A172 (cell line): Measurements from ENCODE around the gene ZBTB26. TPM values are rescaled to one million over a fixed set of nuclear protein-coding genes. Genes with fewer than 3 reads are reported as not detected.
A peak's percentile ranks its signal among the peaks of the same experiment; 100 is the strongest.
"Not testable (repeated sequence)": the region's sequence is repeated elsewhere in the genome, so short reads cannot be mapped to it uniquely, and the experiment has no call there.

Source experiments
- DNase-seq: peaks from one replicate; pipeline ENCODE4 v3.0.0-alpha.2; 2015; ENCODE audit warnings: low spot score
- total RNA-seq: library from RNA; depleted of rRNA; stranded (reverse); fragments of >200 nt; shearing (Covaris generic); gene quantifications from 2 replicates; pipeline ENCODE4 v1.2.3, GENCODE V29; 2014; rRNA removed

Gene ZBTB26
- total RNA-seq, 1 experiment from 2014 or later = 10.2 TPM

DNA sequence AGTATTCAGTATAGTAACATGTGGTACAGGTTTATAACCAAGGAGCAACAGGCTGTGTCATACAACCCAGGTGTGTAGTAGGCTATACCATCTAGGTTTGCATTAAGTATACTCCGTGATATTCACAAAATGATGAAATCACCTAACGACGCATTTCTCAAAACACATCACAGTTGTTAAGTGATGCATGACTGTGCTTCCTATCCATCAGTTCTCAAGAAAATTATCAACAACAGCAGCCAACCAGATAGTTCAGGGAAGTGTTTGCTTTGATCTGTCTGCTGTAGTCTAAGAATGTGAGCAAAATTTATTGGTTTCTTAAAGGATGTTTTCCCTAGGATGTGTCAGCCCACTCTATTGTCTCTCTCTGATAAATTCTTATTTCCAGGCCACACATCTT is 7.4 kb downstream of the ZBTB26 start:
- DNase-seq = no peak

DNA sequence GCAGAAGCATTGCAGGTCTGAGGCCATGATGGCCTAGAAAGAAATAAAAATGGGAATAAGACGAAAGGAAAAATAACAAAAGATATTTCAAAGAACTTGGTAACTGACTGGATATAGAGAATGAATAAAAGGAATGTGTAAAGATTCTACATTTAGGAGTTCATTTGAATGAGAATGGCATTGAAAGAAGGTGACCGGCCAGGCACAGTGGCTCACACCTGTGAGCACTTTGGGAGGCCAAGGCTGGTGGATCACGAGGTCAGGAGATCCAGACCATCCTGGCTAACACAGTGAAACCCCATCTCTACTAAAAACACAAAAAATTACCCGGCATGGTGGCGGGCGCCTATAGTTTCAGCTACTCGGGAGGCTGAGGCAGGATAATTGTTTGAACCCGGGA is 8.6 kb downstream of the ZBTB26 start:
- no peak for DNase-seq

DNA sequence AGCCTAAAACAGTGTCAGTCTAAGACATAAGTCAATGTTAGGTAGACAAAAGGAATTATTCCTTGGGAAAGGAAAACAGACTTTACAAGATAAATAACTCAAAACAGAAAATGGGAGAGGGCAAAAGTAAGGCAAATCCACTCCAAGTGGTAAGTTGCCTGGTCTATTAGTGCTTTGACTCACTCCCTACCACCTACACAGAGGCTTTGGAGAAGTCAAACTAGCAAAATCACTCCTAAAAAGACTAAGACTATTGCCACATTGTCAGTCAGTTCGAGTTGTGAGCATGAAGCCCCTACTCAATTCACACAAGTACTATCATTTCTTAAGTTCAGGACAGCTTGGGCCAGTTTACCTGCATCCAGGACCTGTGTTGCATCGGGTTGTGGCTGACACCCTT is 13.0 kb downstream of the ZBTB26 start:
- DNase-seq = no peak

DNA sequence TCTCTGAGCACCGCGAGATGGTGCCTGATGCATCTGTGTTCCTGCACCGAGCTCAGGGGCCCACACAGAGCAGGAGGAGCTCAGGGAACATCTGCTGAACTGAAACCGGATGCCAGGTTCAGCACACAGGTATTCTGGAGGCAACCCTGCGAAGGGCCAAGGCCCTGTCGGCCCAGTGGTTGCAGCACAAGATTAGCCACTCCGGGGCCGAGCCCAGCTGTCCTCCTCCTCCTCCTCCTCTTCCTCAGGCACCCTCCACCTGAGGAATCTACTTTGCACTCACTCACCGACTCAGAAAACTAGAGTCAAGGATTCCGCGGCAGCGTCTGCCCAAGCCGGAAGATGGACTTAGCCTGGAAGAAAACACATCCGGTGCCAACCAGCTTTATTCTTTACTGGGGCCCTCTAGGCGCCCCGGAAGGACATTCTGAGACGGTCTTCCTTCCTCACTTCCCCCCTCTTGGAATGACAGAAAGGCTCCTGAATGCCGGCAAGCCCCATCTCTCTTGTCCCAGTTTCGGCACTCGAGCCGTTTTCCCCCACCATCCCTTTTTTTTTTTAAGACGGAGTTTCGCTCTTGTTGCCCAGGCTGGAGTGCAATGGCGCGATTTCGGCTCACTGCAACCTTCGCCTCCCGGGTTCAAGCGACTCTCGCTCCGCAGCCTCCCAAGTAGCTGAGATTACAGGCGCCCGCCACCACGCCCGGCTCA is 18.2 kb downstream of the ZBTB26 start, which contains the start of gene ZBTB6:
TSS of gene ZBTB6 (minus strand) at position 360 of the 710 bp plus-strand sequence. CDS start 1,251 bp downstream, outside the sequence.
- peak; percentile 92 for DNase-seq

DNA sequence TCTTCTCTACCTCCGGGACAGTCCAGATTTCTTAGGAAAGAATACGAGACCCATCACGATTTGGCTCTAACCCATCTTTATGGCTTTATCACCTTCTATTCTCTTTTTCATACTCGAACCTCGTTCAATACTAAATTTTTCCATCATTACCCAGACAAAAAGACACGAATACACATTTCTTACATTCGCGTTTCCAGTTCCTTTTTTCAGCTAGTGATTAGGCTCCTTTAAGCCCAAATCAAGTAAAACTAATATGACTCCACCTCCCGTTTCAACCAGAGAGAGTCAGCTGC is 18.7 kb downstream of the ZBTB26 start:
- no peak for DNase-seq

DNA sequence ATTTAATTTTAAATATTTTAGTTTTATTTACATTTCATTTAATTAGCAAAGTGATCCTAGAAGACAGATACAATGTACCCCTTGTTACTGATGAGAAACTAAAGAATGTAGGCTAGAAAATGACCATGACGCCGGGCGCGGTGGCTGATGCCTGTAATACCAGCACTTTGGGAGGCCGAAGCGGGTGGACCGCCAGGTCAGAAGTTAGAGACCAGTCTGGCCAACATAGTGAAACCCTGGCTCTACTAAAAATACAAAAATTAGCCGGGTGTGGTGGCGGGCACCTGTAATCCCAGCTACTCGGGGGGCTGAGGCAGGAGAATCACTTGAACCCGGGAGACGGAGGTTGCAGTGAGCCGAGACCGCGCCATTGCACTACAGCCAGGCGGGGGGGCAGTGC is 25.2 kb downstream of the ZBTB26 start:
- not testable (repeated sequence) for DNase-seq

DNA sequence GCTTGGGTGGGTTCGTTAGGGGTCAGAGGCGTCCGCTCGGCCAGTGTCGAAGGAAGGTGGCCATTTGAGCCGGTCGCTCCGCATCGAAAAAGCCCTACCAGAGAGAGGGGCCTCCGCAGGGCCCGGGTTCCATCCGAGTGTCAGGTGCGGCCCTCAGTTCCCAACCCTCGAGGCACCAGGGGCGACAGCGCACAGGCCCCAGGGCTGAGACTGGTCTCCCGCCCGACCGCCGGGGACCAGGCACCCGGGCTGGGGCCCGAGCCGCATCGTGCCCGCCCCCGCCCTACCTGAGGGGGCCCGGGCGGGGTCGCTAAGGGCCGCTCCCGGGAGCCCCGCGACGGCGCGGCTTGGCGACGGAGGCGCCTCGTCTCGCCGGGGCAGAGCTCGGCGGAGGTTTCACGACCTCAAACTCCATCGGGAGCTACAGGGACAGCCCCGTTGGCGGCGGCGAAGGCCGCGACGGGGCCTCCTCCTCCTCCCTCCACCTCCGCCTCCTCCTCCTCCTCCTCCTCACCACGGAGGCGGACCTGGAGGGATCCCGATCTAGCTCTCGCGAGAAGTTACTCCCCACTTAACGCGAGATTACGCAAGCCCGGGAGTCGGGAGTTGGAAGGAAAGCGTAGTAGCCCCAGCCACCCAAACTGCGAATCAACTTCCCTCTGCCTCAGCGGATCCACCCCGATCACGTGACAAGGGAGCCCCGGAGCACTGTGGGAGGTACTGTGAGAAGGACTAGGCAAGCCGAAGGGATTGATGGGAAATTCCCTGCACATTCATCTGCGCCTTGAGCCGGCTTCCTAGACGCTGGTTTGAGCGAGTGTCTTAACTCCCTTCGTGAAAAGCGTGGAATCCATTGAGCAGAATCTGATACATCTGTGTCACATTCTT is 26.2 kb downstream of the ZBTB26 start, which contains the start of gene RC3H2:
TSS of gene RC3H2 (minus strand) at position 537 of the 888 bp plus-strand sequence. CDS start 7,850 bp downstream, outside the sequence.
- peak; percentile 100 for DNase-seq

DNA sequence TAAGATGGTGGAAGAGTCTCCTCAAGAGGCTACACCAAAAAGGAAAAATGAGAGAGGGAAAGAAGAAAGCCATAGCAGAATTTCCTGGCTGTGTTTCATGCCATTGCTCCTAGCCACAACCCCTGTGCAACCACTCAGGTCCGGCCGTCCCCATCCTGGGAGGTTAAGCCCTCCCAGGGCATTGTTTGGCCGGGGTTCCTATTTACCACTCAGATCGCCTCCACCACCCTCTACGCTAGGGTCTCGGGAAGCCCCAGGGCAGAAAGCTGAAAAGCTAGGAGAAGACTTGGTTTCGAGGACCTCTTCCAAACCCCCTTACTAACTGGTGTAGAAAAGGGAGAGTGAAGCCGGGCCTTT is 26.9 kb downstream of the ZBTB26 start:
- peak; percentile 51 for DNase-seq

DNA sequence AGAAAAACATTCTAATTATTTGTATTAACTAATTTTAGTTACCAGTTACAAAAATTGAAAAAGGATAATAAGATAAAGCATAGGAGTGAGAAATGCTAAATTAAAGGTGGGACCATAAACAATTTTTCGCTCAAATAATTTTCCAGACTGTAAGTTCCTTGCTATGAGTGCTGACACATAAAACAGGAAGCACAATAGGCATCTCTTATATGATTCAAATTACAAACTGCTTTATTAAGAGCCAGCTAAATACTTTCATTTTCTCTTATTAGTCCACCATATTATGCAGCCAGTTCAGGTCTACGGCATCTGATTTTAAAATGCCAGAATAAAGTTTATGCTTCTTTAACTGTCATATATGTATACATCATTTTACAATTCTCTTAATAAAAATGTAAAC is 30.5 kb downstream of the ZBTB26 start:
- DNase-seq = no peak

DNA sequence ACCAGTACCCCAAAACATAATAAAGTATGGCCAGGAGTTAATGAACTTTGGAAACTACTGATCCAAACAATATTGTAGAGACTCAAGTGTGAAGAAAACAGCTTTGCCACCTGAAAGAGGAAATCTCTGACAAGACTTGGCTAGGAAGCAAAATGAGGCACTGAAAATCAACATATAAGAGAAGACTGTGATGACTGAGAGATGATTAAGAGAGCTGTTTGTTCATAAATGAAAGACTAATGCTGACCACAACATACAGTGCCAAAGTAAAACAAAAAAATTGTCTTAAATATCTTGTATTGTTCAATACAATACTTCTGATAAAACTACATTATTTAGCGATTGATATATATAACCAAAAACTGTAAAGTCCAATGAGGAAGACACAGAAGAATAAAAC is 33.3 kb downstream of the ZBTB26 start:
- no peak for DNase-seq

DNA sequence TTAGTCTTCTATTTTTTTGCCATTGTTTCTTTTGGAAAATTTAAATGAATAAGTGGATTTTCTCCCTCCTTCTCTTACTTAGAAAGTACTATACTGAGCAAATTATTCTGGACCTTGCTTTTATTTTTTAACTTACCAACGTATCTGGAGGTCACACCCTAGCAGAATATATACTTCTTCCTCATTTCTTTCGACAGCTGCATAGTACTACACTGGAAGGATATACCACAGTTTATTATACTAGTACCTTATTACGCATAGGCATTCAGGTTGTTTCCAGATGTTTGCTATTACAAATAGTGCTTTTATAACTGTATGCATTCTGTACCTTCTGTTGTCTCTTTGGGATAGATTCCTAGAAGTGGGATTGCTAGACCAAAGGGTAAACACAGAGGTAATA is 42.8 kb downstream of the ZBTB26 start:
- DNase-seq = no peak

DNA sequence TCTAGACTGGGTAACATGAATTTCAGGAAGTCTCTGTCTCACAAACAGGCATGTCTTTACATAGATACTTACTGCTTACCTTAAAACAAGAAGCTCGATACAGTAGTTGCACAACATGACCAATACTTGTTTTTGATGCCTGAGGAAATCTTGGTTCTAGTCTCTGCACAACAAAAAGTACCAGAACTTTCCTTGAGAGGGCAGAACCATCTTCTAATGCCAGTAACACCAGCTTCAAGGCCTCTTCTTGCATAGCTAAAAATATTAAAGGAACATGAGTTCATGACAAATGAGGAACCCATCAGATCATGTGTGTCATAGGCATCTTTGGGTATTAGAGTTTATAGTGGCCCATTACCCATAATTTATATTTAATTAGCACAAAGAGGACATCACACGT is 48.2 kb downstream of the ZBTB26 start:
- no peak for DNase-seq

DNA sequence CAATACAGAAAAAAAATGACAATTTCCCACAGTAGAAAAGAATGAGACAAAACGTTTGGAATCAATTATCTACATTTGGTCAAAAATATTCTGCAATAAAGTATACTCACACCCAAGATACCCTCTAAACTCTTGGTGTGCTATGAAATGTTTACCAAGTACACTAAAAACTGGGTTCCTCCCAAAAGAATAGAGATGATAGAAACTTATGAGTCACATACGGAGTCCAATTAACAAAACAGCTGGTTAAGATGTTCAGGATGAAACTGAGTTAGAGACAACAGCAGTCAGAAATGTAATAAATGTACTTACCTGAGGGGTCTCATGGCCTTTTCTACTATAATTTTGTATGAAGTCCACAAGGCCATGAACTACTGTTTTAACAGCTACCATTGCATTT is 51.9 kb downstream of the ZBTB26 start:
- DNase-seq = no peak

DNA sequence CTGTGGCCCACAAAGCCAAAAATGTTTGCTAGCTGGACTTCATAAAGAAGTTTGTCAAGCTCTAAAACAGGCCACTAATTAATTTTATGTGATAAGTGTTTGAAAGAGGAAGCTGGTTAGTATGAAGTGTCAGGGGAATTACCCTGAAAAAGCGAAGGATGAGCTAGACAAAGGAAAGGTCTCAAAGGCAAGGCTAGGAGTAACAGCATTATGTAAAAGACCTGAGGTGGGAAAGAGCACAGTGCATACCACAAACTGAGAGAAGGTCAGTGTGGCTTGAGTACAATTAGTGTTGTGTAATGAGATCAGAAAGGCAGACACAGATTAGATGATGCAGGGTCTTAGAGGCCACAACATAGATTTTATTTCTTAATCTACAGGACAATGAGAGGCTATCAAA is 55.8 kb downstream of the ZBTB26 start:
- no peak for DNase-seq

DNA sequence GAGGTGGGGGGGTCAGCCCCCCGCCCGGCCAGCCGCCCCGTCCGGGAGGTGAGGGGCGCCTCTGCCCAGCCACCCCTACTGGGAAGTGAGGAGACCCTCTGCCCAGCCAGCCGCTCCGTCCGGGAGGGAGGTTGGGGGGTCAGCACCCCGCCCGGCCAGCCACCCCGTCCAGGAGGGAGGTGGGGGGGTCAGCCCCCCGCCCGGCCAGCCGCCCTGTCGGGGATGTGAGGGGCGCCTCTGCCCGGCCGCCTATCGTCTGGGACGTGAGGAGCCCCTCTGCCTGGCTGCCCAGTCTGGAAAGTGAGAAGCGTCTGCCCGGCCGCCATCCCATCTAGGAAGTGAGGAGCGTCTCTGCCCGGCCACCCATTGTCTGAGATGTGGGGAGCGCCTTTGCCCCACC is 64.0 kb downstream of the ZBTB26 start:
- not testable (repeated sequence) for DNase-seq

DNA sequence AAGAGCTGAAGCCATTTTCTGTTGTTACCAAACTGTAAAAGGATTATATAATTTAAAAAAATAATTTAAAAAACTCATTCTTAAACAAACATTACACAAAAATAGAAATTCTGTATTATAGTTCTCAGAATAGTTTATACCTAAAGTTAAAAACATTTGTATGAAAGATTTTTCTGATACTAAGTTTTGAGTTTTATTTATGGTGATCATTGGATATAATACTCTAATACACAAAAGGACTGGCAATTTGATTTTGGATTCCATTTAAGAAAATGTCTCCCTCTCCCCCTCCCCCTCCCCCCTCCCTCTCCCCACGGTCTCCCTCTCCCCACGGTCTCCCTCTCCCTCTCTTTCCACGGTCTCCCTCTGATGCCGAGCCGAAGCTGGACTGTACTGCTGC is 65.2 kb downstream of the ZBTB26 start:
- DNase-seq = no peak

Other genes starting within 250 kb of the ZBTB26 start
- gene OR1L4, start 207.5 kb downstream of the ZBTB26 start, total RNA-seq = not detected in 2 replicates
- not detected in 2 replicates for gene OR1L6, start 189.2 kb downstream of the ZBTB26 start, total RNA-seq
- not detected in 2 replicates for gene OR5C1, start 142.6 kb downstream of the ZBTB26 start, total RNA-seq
- gene OR1K1, start 131.4 kb downstream of the ZBTB26 start, total RNA-seq = not detected in 2 replicates
- 51.6 and 54.3 TPM in 2 replicates for gene PDCL, start 102.9 kb downstream of the ZBTB26 start, total RNA-seq
- 59.9 and 62.0 TPM in 2 replicates for gene RC3H2, start 26.2 kb downstream of the ZBTB26 start, total RNA-seq
- 12.8 and 14.7 TPM in 2 replicates for gene ZBTB6, start 18.2 kb downstream of the ZBTB26 start, total RNA-seq
- 24.2 and 33.3 TPM in 2 replicates for gene RABGAP1, start 9.5 kb upstream of the ZBTB26 start, total RNA-seq
- not detected in 2 replicates for gene GPR21, start 102.2 kb upstream of the ZBTB26 start, total RNA-seq